H1 (cell line): ENCODE measurements around the gene VSIG10L. TPM values are rescaled to one million over a fixed set of nuclear protein-coding genes. Genes with fewer than 3 reads are reported as not detected.

Experiments used
- CTCF ChIA-PET: fragments of 300-600 bp; sonication (Branson Sonifier 250); formaldehyde crosslinking; loops from one replicate; lab custom pipeline; 2021; ENCODE audit not compliant: partially characterized antibody; lab: Charles Lee
- POLR2A ChIA-PET: fragments of 300-600 bp; sonication (Branson Sonifier 250); formaldehyde crosslinking; loops from one replicate; lab custom pipeline; 2021; ENCODE audit warnings: inconsistent platforms; ENCODE audit not compliant: partially characterized antibody; lab: Charles Lee
- DNase-seq, 2 experiments: peaks; one replicate each; pipeline versions ENCODE4 v3.0.0 to v3.0.0-alpha.2; 2010 to 2022; ENCODE audit warnings: low spot score in 2 of 2, low read depth in 1 of 2, mixed read lengths in 1 of 2
- FAIRE-seq: peaks from 2 replicates; lab custom pipeline; 2011; peaks lifted over from hg19 to GRCh38; lab: Jason Lieb, UNC
- H2AFZ ChIP-seq: 2 replicates; pipeline ENCODE4 v1.8.1; 2012; ENCODE audit warnings: low read length, inconsistent platforms
- H2AK5ac ChIP-seq: 2 replicates; pipeline ENCODE4 v1.6.1; 2013; ENCODE audit warnings: low read depth, low read length
- H2BK120ac ChIP-seq: replicated peaks from 2 replicates; pipeline ENCODE3; 2013; ENCODE audit warnings: low read depth, low read length, inconsistent platforms
- H2BK12ac ChIP-seq: 2 replicates; pipeline ENCODE4 v1.6.1; 2013; ENCODE audit warnings: low read depth, low read length
- H2BK15ac ChIP-seq: 2 replicates; pipeline ENCODE4 v1.6.1; 2013; ENCODE audit warnings: low read length
- H2BK20ac ChIP-seq: 2 replicates; pipeline ENCODE4 v1.6.1; 2013; ENCODE audit warnings: low read length
- H2BK5ac ChIP-seq: 2 replicates; pipeline ENCODE4 v1.6.1; 2013; ENCODE audit warnings: low read depth, low read length
- H3K14ac ChIP-seq: 2 replicates; pipeline ENCODE4 v1.6.1; 2013; ENCODE audit warnings: inconsistent platforms; ENCODE audit not compliant: insufficient read length
- H3K18ac ChIP-seq: 2 replicates; pipeline ENCODE4 v1.6.1; 2013; ENCODE audit warnings: low read length; ENCODE audit errors: extremely low read depth
- H3K23ac ChIP-seq: 2 replicates; pipeline ENCODE4 v1.6.1; 2013; ENCODE audit warnings: inconsistent platforms; ENCODE audit not compliant: insufficient read length
- H3K23me2 ChIP-seq: 2 replicates; pipeline ENCODE4 v1.6.1; 2013; ENCODE audit warnings: low read depth, low read length
- H3K27ac ChIP-seq: 2 replicates; pipeline ENCODE4 v1.6.1; 2011; ENCODE audit warnings: low read depth, low read length, inconsistent platforms
- H3K27me3 ChIP-seq, 4 experiments: replicated peaks in 1 of 4; 1 replicate in 1 of 4; 2 replicates in 3 of 4; pipeline versions ENCODE4 v1.6.1 to v1.8.1; 2011 to 2013; ENCODE audit warnings: low read length in 3 of 4, mild to moderate bottlenecking in 3 of 4, inconsistent platforms in 2 of 4, mixed read lengths in 2 of 4, moderate library complexity in 1 of 4; ENCODE audit not compliant: control insufficient read depth in 3 of 4, insufficient read depth in 3 of 4; ENCODE audit errors: extremely low read depth in 1 of 4
- H3K36me3 ChIP-seq, 4 experiments: 2 replicates each; pipeline versions ENCODE4 v1.6.1 to v1.8.1; 2011 to 2013; ENCODE audit warnings: mild to moderate bottlenecking in 4 of 4, low read length in 3 of 4, moderate library complexity in 2 of 4, control low read depth in 1 of 4, inconsistent platforms in 1 of 4; ENCODE audit not compliant: insufficient read depth in 4 of 4, control insufficient read depth in 2 of 4
- H3K4ac ChIP-seq: replicated peaks from 2 replicates; pipeline ENCODE3; 2013; ENCODE audit warnings: low read length, low read depth, mixed read lengths, inconsistent platforms; ENCODE audit not compliant: insufficient read length
- H3K4me1 ChIP-seq, 4 experiments: replicated peaks in 1 of 4; 1 replicate in 1 of 4; 2 replicates in 3 of 4; pipeline versions ENCODE4 v1.6.1 to v1.8.1; 2011 to 2013; ENCODE audit warnings: low read length in 3 of 4, inconsistent platforms in 2 of 4, mixed read lengths in 1 of 4; ENCODE audit not compliant: insufficient read depth in 4 of 4, control insufficient read depth in 3 of 4
- H3K4me2 ChIP-seq, 2 experiments: 2 replicates each; pipeline versions ENCODE4 v1.6.1 to v1.8.1; 2011 to 2013; ENCODE audit warnings: low read depth in 2 of 2, low read length in 2 of 2, control low read depth in 1 of 2, inconsistent platforms in 1 of 2, mild to moderate bottlenecking in 1 of 2; ENCODE audit not compliant: insufficient read depth in 1 of 2
- H3K4me3 ChIP-seq, 4 experiments: fragments of 200-600, 300-600 bp in 1 of 4; sonication (generic), shearing (Covaris generic), sonication (Bioruptor Twin) in 1 of 4; 2 replicates each; pipeline versions ENCODE4 v1.5.1 to v1.8.1; 2011 to 2016; ENCODE audit warnings: low read length in 4 of 4, low read depth in 3 of 4, control low read depth in 2 of 4, inconsistent platforms in 2 of 4, mild to moderate bottlenecking in 2 of 4, mixed read lengths in 1 of 4, moderate library complexity in 1 of 4; ENCODE audit not compliant: insufficient read depth in 2 of 4; ENCODE audit errors: extremely low read depth in 1 of 4
- H3K56ac ChIP-seq: replicated peaks from 2 replicates; pipeline ENCODE3; 2013; ENCODE audit warnings: low read depth, mild to moderate bottlenecking, mixed read lengths, low read length, inconsistent platforms; ENCODE audit not compliant: insufficient read length
- H3K79me1 ChIP-seq: 2 replicates; pipeline ENCODE4 v1.6.1; 2013; ENCODE audit warnings: low read depth, low read length, control low read depth
- H3K79me2 ChIP-seq, 2 experiments: 2 replicates each; pipeline versions ENCODE4 v1.6.1 to v1.8.1; 2012 to 2013; ENCODE audit warnings: low read length in 2 of 2, mild to moderate bottlenecking in 2 of 2, inconsistent platforms in 1 of 2; ENCODE audit not compliant: insufficient read depth in 2 of 2, control insufficient read depth in 1 of 2
- H3K9ac ChIP-seq, 4 experiments: replicated peaks in 1 of 4; 1 replicate in 1 of 4; 2 replicates in 3 of 4; pipeline versions ENCODE4 v1.6.1 to v1.8.1; 2011 to 2013; ENCODE audit warnings: low read depth in 3 of 4, low read length in 3 of 4, control low read depth in 2 of 4, mild to moderate bottlenecking in 2 of 4, moderate library complexity in 2 of 4, inconsistent platforms in 1 of 4; ENCODE audit errors: extremely low read depth in 1 of 4
- H3K9me3 ChIP-seq, 2 experiments: 2 replicates each; pipeline versions ENCODE4 v1.6.1 to v1.8.1; 2012 to 2013; ENCODE audit warnings: mild to moderate bottlenecking in 2 of 2, moderate library complexity in 2 of 2, control low read depth in 1 of 2, inconsistent platforms in 1 of 2, low read depth in 1 of 2, low read length in 1 of 2, mixed read lengths in 1 of 2; ENCODE audit not compliant: insufficient read depth in 2 of 2
- H4K20me1 ChIP-seq, 2 experiments: replicated peaks in 1 of 2; 2 replicates each; pipeline versions ENCODE3 to v1.8.1; 2011 to 2013; ENCODE audit warnings: inconsistent platforms in 2 of 2, low read length in 2 of 2, mild to moderate bottlenecking in 1 of 2; ENCODE audit not compliant: insufficient read depth in 2 of 2, control insufficient read depth in 1 of 2
- H4K5ac ChIP-seq: 2 replicates; pipeline ENCODE4 v1.6.1; 2013; ENCODE audit warnings: low read length, low read depth, mixed read lengths, inconsistent platforms; ENCODE audit not compliant: insufficient read length
- H4K8ac ChIP-seq: 2 replicates; pipeline ENCODE4 v1.8.0; 2013; ENCODE audit warnings: mild to moderate bottlenecking, moderate library complexity, low read length, inconsistent platforms; ENCODE audit not compliant: insufficient read depth; ENCODE audit errors: extremely low read depth
- H4K91ac ChIP-seq: replicated peaks from 2 replicates; pipeline ENCODE3; 2013; ENCODE audit warnings: low read length, mixed read lengths, inconsistent platforms; ENCODE audit not compliant: insufficient read length
- KDM5A ChIP-seq: fragments of 200-600 bp; IDR thresholded peaks from 2 replicates; pipeline ENCODE4 v1.7.1; 2012; ENCODE audit warnings: mild to moderate bottlenecking, low read length, inconsistent platforms, mixed read lengths
- WGBS, 2 experiments: shearing (Covaris generic) in 1 of 2; methylation state at CpG; one replicate each; pipeline versions ENCODE4 v1.1.6 to v1.1.7; 2013 to 2015; ENCODE audit warnings: low lambda C conversion rate in 2 of 2, mixed read lengths in 2 of 2, inconsistent platforms in 1 of 2, low coverage in 1 of 2, missing lambda C conversion rate in 1 of 2; ENCODE audit not compliant: insufficient replicate concordance in 2 of 2, insufficient coverage in 1 of 2, insufficient read length in 1 of 2; ENCODE audit errors: extremely low coverage in 1 of 2, missing lambda C conversion rate in 1 of 2; 5-methylcytosine and 5-hydroxymethylcytosine counted together
- polyA plus RNA-seq, 7 experiments: library from polyadenylated mRNA; depleted of rRNA in 3 of 7; stranded (reverse) in 5 of 7; unstranded in 2 of 7; fragments of >200 nt in 5 of 7; fragments of 200-250 nt in 2 of 7; gene quantifications; 1 replicate in 5 of 7; 2 replicates in 1 of 7; 4 replicates in 1 of 7; pipeline versions ENCODE4 v1.2.1 to v1.2.3, GENCODE V29; 2011 to 2013; ENCODE audit warnings: missing spikeins in 2 of 7, mixed read lengths in 2 of 7
- total RNA-seq: library from RNA; stranded (reverse); fragmentation: NEBNext Ultra II Directional; extraction: Animal tissue kit (Norgen Biotek cat#: 25700); gene quantifications from 2 replicates; pipeline ENCODE4 v1.2.1, GENCODE V29; 2021

VSIG10L gene
- total and polyA plus RNA-seq, 2 of the 8 experiments (the other 6 are each of a cell fraction or from before 2014, with no cell fraction given), result 10.3 to 10.4 TPM

DNA sequence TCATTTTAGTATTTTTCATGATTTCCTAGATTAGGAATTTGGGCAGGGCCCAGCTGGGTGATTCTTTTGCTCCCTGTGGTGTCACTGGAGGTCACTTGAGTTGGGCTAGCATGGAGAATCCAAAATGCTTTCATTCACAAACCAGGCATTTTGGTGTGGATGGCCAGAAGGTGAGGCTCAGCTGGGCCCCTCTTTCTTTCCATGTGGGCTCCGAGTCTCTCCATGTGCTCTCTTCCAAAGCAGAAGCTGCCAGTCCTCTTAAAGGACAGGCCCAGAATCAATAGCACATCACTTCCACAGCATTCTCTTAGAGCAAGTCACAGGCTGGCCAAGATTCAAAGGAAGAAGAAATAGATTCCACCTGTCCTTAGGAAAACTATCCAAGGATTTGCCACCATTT lies 52.3 kb downstream of the VSIG10L start:
- no peak overlapping the region for H2BK120ac ChIP-seq
- POLR2A ChIA-PET, result no interaction called here

More for the DNA sequence above, 52.3 kb downstream of the VSIG10L start:
- Histone ChIP-seq H3K79me1 (no peaks in the 10 kb centered on the region), H2BK20ac (no peak overlapping the region), H3K4me2 (no peak overlapping the region), H3K4ac (no peak overlapping the region), H2BK12ac (no peak overlapping the region), H3K36me3 (no peaks in the 10 kb centered on the region), H2BK5ac (no peak overlapping the region), H3K9me3 (no peaks in the 10 kb centered on the region), H2BK15ac (no peak overlapping the region), H4K8ac (no peak overlapping the region), H3K9ac (no peak overlapping the region), H3K4me1 (peaks cover 10 to 21% (median 14%) of the 10 kb centered on the region in 4 experiments), H2AFZ (no peak overlapping the region), H4K5ac (no peak overlapping the region), H3K23ac (no peak overlapping the region), H3K4me3 (no peak overlapping the region), H2AK5ac (no peak overlapping the region), H3K18ac (no peak overlapping the region), H3K27ac (no peak overlapping the region), H4K20me1 (no peaks in the 10 kb centered on the region), H4K91ac (no peak overlapping the region), H3K27me3 (no peaks in the 10 kb centered on the region), H3K23me2 (no peaks in the 10 kb centered on the region), H3K14ac (no peak overlapping the region), H3K56ac (no peak overlapping the region), H3K79me2 (no peaks in the 10 kb centered on the region)
- no peak for FAIRE-seq
- DNase-seq, result no peak
- 63% methylated on average over 1 of the region's 1 CpG; no CpG with 5 or more reads in 1 of the 2 experiments for WGBS, 2 experiments
- TF ChIP-seq KDM5A, result no peak
- CTCF ChIA-PET, result no interaction called here
